ENCODE measurements around the gene CPNE9.
A peak's percentile ranks its signal among the peaks of the same experiment; 100 is the strongest.

CPNE9 gene

GRCh38 chr3:9698293-9698692, 5.3 kb upstream of the CPNE9 start:
- TF ChIP-seq CTCF (IDR thresholded peaks at IDR 0.05; ENCODE audit: borderline replicate concordance, control extremely low read depth, extremely low read depth, insufficient read depth, missing control alignments), result no peak
- DNase-seq (ENCODE audit: low spot score), result no peak
- in situ Hi-C loops (cut with MboI; ENCODE audit: low sequenced_read_pairs, unreplicated experiment), result no loop called here

- in situ Hi-C loops (cut with MboI; ENCODE audit: low sequenced_read_pairs, unreplicated experiment), result no loop called here
- no peak for DNase-seq (ENCODE audit: low spot score)
- no peak for TF ChIP-seq CTCF (IDR thresholded peaks at IDR 0.05; ENCODE audit: borderline replicate concordance, control extremely low read depth, extremely low read depth, insufficient read depth, missing control alignments)
Measured at GRCh38 chr3:9700536-9700935, 3.1 kb upstream of the CPNE9 start.

GRCh38 chr3:9701006-9701405, 2.6 kb upstream of the CPNE9 start:
- TF ChIP-seq CTCF (IDR thresholded peaks at IDR 0.05; ENCODE audit: borderline replicate concordance, control extremely low read depth, extremely low read depth, insufficient read depth, missing control alignments), result no peak
- DNase-seq (ENCODE audit: low spot score), result no peak
- in situ Hi-C loops (cut with MboI; ENCODE audit: low sequenced_read_pairs, unreplicated experiment), result no loop called here

- in situ Hi-C loops (cut with MboI; ENCODE audit: low sequenced_read_pairs, unreplicated experiment), result no loop called here
- no peak for DNase-seq (ENCODE audit: low spot score)
- no peak for TF ChIP-seq CTCF (IDR thresholded peaks at IDR 0.05; ENCODE audit: borderline replicate concordance, control extremely low read depth, extremely low read depth, insufficient read depth, missing control alignments)
Measured at GRCh38 chr3:9701711-9702110, 1.9 kb upstream of the CPNE9 start.

GRCh38 chr3:9703240-9703639, 393 bp upstream of the CPNE9 start:
- TF ChIP-seq CTCF (IDR thresholded peaks at IDR 0.05; ENCODE audit: borderline replicate concordance, control extremely low read depth, extremely low read depth, insufficient read depth, missing control alignments), result no peak
- DNase-seq (ENCODE audit: low spot score), result no peak
- in situ Hi-C loops (cut with MboI; ENCODE audit: low sequenced_read_pairs, unreplicated experiment), result no loop called here

- TF ChIP-seq CTCF (IDR thresholded peaks at IDR 0.05; ENCODE audit: borderline replicate concordance, control extremely low read depth, extremely low read depth, insufficient read depth, missing control alignments), result no peak
- in situ Hi-C loops (cut with MboI; ENCODE audit: low sequenced_read_pairs, unreplicated experiment), result no loop called here
- peak; percentile 74 for DNase-seq (ENCODE audit: low spot score)
Measured at GRCh38 chr3:9704347-9705322, 1.0 kb downstream of the CPNE9 start.

Data from GM13976 (cell line).